K562 (cell line): ENCODE data around the gene TTBK2. TPM values are rescaled to one million over a fixed set of nuclear protein-coding genes. Genes with fewer than 3 reads are reported as not detected.

Source experiments
- ATAC-seq: fragments of 200-7000 bp; cut with Tn5 transposase; 3 replicates; pipeline ENCODE4 v1.9.1; 2020; ENCODE audit warnings: moderate library complexity
- BruUV-seq: library from RNA; stranded (reverse); fragments of 400-500 nt; replicated peaks from 2 replicates; lab custom pipeline; 2021; lab: Mats Ljungman, UMichigan
- CTCF ChIA-PET: fragments of 300-600 bp; formaldehyde crosslinking; extraction: SDS; loops from one replicate; lab custom pipeline; 2021; ENCODE audit warnings: low intra/inter-chr PET ratio; lab: Yijun Ruan, JAX
- POLR2A ChIA-PET: fragments of 300-600, 350-650 bp; sonication (Branson Sonifier 250); formaldehyde crosslinking; extraction: SDS; loops from one replicate; lab custom pipeline; 2021; ENCODE audit warnings: antibody characterized with exemption, inconsistent platforms; lab: Yijun Ruan, JAX
- DNase-seq, 4 experiments: peaks; one replicate each; pipeline versions ENCODE4 v3.0.0 to v3.0.0-alpha.2; 2011 to 2018; ENCODE audit warnings: low spot score in 3 of 4, mixed read lengths in 3 of 4; ENCODE audit errors: extremely low read depth in 1 of 4
- FAIRE-seq: peaks from 2 replicates; lab custom pipeline; 2011; peaks lifted over from hg19 to GRCh38; lab: Jason Lieb, UNC
- H2AFZ ChIP-seq: 2 replicates; pipeline ENCODE4 v1.6.0; 2011; ENCODE audit warnings: low read depth, low read length, control low read depth, inconsistent platforms
- H3K27ac ChIP-seq: fragments of 200-600 bp; 3 replicates; pipeline ENCODE4 v1.8.0; 2011; ENCODE audit warnings: low read depth, mild to moderate bottlenecking, control low read depth, inconsistent platforms, low read length, moderate library complexity, mixed read lengths; ENCODE audit errors: extremely low read depth
- H3K27me3 ChIP-seq, 2 experiments: fragments of 300-600 bp in 1 of 2; 2 replicates in 1 of 2; 3 replicates in 1 of 2; pipeline versions ENCODE4 v1.6.0 to v1.8.0; 2011; ENCODE audit warnings: inconsistent platforms in 2 of 2, low read length in 2 of 2, mild to moderate bottlenecking in 1 of 2, mixed read lengths in 1 of 2, moderate library complexity in 1 of 2; ENCODE audit not compliant: control insufficient read depth in 2 of 2, insufficient read depth in 2 of 2
- H3K36me3 ChIP-seq: fragments of 300-600 bp; 3 replicates; pipeline ENCODE4 v1.8.0; 2011; ENCODE audit warnings: mild to moderate bottlenecking, low read length, inconsistent platforms; ENCODE audit not compliant: control insufficient read depth, insufficient read depth
- H3K4me1 ChIP-seq, 2 experiments: fragments of 200-600 bp in 1 of 2; replicated peaks in 1 of 2; 2 replicates in 1 of 2; 3 replicates in 1 of 2; pipeline versions ENCODE4 v1.5.1 to v1.8.0; 2011; ENCODE audit warnings: inconsistent platforms in 2 of 2, low read length in 2 of 2, mild to moderate bottlenecking in 1 of 2, mixed read lengths in 1 of 2, moderate library complexity in 1 of 2; ENCODE audit not compliant: control insufficient read depth in 2 of 2, insufficient read depth in 2 of 2
- H3K4me2 ChIP-seq: 2 replicates; pipeline ENCODE4 v1.6.1; 2011; ENCODE audit warnings: low read length, control low read depth, inconsistent platforms, mixed read lengths; ENCODE audit not compliant: insufficient read depth
- H3K4me3 ChIP-seq: fragments of 200-600 bp; sonication (generic), shearing (Covaris generic); 2 replicates; pipeline ENCODE4 v1.5.1; 2016; ENCODE audit warnings: control low read depth, inconsistent platforms
- H3K79me2 ChIP-seq: fragments of 200-600 bp; 3 replicates; pipeline ENCODE4 v1.8.0; 2011; ENCODE audit warnings: low read length, inconsistent platforms; ENCODE audit not compliant: control insufficient read depth, insufficient read depth
- H3K9ac ChIP-seq, 2 experiments: 2 replicates each; pipeline versions ENCODE4 v1.6.0 to v1.6.1; 2011; ENCODE audit warnings: low read depth in 2 of 2, low read length in 2 of 2, control low read depth in 1 of 2, inconsistent platforms in 1 of 2, mild to moderate bottlenecking in 1 of 2, mixed read lengths in 1 of 2; ENCODE audit not compliant: insufficient read depth in 1 of 2
- H3K9me1 ChIP-seq: one replicate; pipeline ENCODE4 v1.6.0; 2011; ENCODE audit warnings: inconsistent platforms, mild to moderate bottlenecking, low read length, moderate library complexity; ENCODE audit not compliant: control insufficient read depth, insufficient read depth
- H3K9me3 ChIP-seq: replicated peaks from 2 replicates; pipeline ENCODE4 v1.5.1; 2011; ENCODE audit warnings: low read depth, low read length, inconsistent platforms; ENCODE audit not compliant: control insufficient read depth, insufficient read depth
- H4K20me1 ChIP-seq: replicated peaks from 2 replicates; pipeline ENCODE4 v1.6.1; 2011; ENCODE audit warnings: low read length, inconsistent platforms, mixed read lengths; ENCODE audit not compliant: control insufficient read depth, insufficient read depth
- CHD1 ChIP-seq: fragments of 200-600 bp; sonication (generic); IDR thresholded peaks from one replicate; pipeline ENCODE4 v1.6.1; 2012; ENCODE audit warnings: mild to moderate bottlenecking, moderate library complexity, low read length, inconsistent platforms
- RBBP5 ChIP-seq: fragments of 200-600 bp; sonication (generic); IDR thresholded peaks from 2 replicates; pipeline ENCODE4 v1.6.1; 2012; ENCODE audit warnings: borderline replicate concordance, mild to moderate bottlenecking, low read length, control low read depth, inconsistent platforms; ENCODE audit not compliant: insufficient read depth, poor library complexity, severe bottlenecking
- RBM15 ChIP-seq: fragments of 200-400 bp; formaldehyde crosslinking; IDR thresholded peaks from 2 replicates; pipeline ENCODE4 v1.6.1; 2018; ENCODE audit warnings: mild to moderate bottlenecking, low read length, moderate library complexity; ENCODE audit not compliant: insufficient read depth
- TSHZ1 ChIP-seq: fragments of 250-450 bp; sonication (Bioruptor Pico); IDR thresholded peaks from 2 replicates; pipeline ENCODE4 v1.4.0; 2020; ENCODE audit warnings: mild to moderate bottlenecking, moderate library complexity
- ZBTB7A ChIP-seq: IDR thresholded peaks from 2 replicates; pipeline ENCODE4 v1.6.1; 2011; ENCODE audit warnings: low read depth, mild to moderate bottlenecking, low read length, moderate library complexity, borderline replicate concordance; ENCODE audit not compliant: control insufficient read depth
- ZNF212 ChIP-seq: fragments of 450-650 bp; formaldehyde crosslinking; IDR thresholded peaks from 2 replicates; pipeline ENCODE4 v1.4.0; 2020; ENCODE audit warnings: mild to moderate bottlenecking
- ZNF586 ChIP-seq: fragments of 450-650 bp; formaldehyde crosslinking; conservative IDR thresholded peaks from 2 replicates; pipeline ENCODE4 v1.4.0; 2020; ENCODE audit warnings: mild to moderate bottlenecking, moderate library complexity
- ZNF668 ChIP-seq: fragments of 250-450 bp; sonication (Bioruptor Pico); IDR thresholded peaks from 2 replicates; pipeline ENCODE4 v1.8.0; 2022; ENCODE audit warnings: mild to moderate bottlenecking, inconsistent platforms
- WGBS: fragments of 100-300 bp; shearing (Covaris generic); methylation state at CpG from one replicate; pipeline ENCODE4 v1.1.6; 2016; ENCODE audit warnings: low coverage, mixed read lengths; ENCODE audit not compliant: insufficient coverage; ENCODE audit errors: missing lambda C conversion rate; 5-methylcytosine and 5-hydroxymethylcytosine counted together
- in situ Hi-C: fragments of 300-500 bp; cut with MboI; formaldehyde crosslinking; loops from 4 replicates; pipeline ENCODE4 v1.15.0; 2018; ENCODE audit warnings: inconsistent platforms, mixed read lengths
- intact Hi-C: fragments of 100-400 bp; cut with micrococcal nuclease; formaldehyde crosslinking; loops from 2 replicates; pipeline ENCODE4 v1.14.2; 2022
- polyA plus RNA-seq, 8 experiments: library from polyadenylated mRNA; depleted of rRNA in 4 of 8; stranded (reverse) in 5 of 8; unstranded in 3 of 8; fragments of >200 nt; fragmentation: Nextera tagmentation in 2 of 8; fragmentation: Illumina TruSeq in 1 of 8; extraction: Ambion mirVana in 2 of 8; extraction: Trizol in 1 of 8; gene quantifications; 2 replicates each; pipeline versions ENCODE4 v1.2.1 to v1.2.3, GENCODE V29; 2011 to 2014; ENCODE audit warnings: inconsistent platforms in 1 of 8, missing spikeins in 1 of 8
- total RNA-seq, 7 experiments: library from RNA; depleted of rRNA in 6 of 7; stranded (reverse); fragments of >200 nt in 6 of 7; fragmentation: Illumina TruSeq in 2 of 7; extraction: Trizol in 2 of 7; gene quantifications; 2 replicates each; pipeline versions ENCODE4 v1.2.1 to v1.2.3, GENCODE V29; 2011 to 2021; ENCODE audit warnings: low replicate concordance in 1 of 7
- TF ChIP-seq, protein P1 (sequence below): fragments of 150-350 bp; IDR thresholded peaks from 2 replicates; pipeline ENCODE4 v1.6.1; 2014; ENCODE audit warnings: low read depth, mild to moderate bottlenecking, low read length, borderline replicate concordance
- TF ChIP-seq, protein P2 (sequence below): fragments of 250-450 bp; sonication (Bioruptor Pico); IDR thresholded peaks from 2 replicates; pipeline ENCODE4 v1.8.0; 2021; ENCODE audit warnings: moderate library complexity, mild to moderate bottlenecking, inconsistent platforms
- TF ChIP-seq, protein P3 (sequence below): fragments of 450-650 bp; conservative IDR thresholded peaks from 2 replicates; pipeline ENCODE4 v1.6.1; 2016; ENCODE audit warnings: missing genetic modification characterization, low read depth, mild to moderate bottlenecking, control low read depth, missing compliant biosample characterization

TTBK2 gene
- total and polyA plus RNA-seq, 9 of the 15 experiments (the other 6 are each of a cell fraction or from before 2014, with no cell fraction given) = 0.89 to 8.0 (median 4.8) TPM

DNA sequence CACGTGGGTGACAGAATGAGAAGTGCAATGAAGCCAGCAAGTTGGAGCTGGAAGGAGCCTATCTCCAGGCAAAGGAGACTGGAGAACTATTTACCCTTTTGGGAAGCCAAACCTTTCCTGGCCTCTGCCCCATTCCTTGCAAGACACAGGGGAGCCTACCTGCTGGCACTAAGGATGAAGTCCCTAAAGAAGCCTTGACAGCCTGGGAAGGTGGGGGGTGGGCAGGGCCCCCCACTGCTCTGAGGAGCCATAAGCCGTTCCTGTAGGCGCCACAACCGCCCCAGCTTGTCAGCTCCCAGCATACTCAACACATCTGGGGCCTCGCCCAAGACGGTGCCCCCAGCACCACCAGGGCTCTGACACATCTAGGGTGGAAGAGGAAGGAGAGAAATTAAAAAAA is 189.1 kb downstream of the TTBK2 start:
- Histone ChIP-seq H3K4me1 (peaks cover 5 to 18% of the 10 kb centered on the region in 2 experiments; a peak in 4 of 5 replicates), H3K27ac (no peak overlapping the region), H3K79me2 (peaks cover 15% of the 10 kb centered on the region), H3K36me3 (peaks cover 91% of the 10 kb centered on the region), H3K9me1 (no peaks in the 10 kb centered on the region), H3K9ac (no peak overlapping the region), H4K20me1 (peaks cover 4% of the 10 kb centered on the region; the same call in 1 of the 2 replicates), H3K9me3 (no peaks in the 10 kb centered on the region), H3K4me2 (no peak overlapping the region), H2AFZ (no peak overlapping the region), H3K4me3 (no peak overlapping the region), H3K27me3 (no peaks in the 10 kb centered on the region)
- ChIA-PET POLR2A (interaction anchor here (0.6 to 1.0 kb wide), 3 partner anchors 8 to 209 kb away, joined by 3 read pairs; no protein-coding TSS in a partner anchor), CTCF (no interaction called here)
- ATAC-seq (no peak), FAIRE-seq (no peak), DNase-seq (no peak)
- 86% methylated on average over 5 of the region's 6 CpGs for WGBS
- intact Hi-C loops = no loop called here
- BruUV-seq = no TSS peak
- in situ Hi-C loops = no loop called here
- TF ChIP-seq RBBP5 (no peak), ZNF668 (CRISPR knock-in tag) (no peak), ZNF212 (no peak), TSHZ1 (CRISPR knock-in tag) (no peak), CHD1 (no peak), ZNF586 (CRISPR knock-in tag) (no peak), ZBTB7A (no peak), RBM15 (no peak)
- TF ChIP-seq, protein P1, sequence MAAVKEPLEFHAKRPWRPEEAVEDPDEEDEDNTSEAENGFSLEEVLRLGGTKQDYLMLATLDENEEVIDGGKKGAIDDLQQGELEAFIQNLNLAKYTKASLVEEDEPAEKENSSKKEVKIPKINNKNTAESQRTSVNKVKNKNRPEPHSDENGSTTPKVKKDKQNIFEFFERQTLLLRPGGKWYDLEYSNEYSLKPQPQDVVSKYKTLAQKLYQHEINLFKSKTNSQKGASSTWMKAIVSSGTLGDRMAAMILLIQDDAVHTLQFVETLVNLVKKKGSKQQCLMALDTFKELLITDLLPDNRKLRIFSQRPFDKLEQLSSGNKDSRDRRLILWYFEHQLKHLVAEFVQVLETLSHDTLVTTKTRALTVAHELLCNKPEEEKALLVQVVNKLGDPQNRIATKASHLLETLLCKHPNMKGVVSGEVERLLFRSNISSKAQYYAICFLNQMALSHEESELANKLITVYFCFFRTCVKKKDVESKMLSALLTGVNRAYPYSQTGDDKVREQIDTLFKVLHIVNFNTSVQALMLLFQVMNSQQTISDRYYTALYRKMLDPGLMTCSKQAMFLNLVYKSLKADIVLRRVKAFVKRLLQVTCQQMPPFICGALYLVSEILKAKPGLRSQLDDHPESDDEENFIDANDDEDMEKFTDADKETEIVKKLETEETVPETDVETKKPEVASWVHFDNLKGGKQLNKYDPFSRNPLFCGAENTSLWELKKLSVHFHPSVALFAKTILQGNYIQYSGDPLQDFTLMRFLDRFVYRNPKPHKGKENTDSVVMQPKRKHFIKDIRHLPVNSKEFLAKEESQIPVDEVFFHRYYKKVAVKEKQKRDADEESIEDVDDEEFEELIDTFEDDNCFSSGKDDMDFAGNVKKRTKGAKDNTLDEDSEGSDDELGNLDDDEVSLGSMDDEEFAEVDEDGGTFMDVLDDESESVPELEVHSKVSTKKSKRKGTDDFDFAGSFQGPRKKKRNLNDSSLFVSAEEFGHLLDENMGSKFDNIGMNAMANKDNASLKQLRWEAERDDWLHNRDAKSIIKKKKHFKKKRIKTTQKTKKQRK = no peak
- TF ChIP-seq, protein P2, sequence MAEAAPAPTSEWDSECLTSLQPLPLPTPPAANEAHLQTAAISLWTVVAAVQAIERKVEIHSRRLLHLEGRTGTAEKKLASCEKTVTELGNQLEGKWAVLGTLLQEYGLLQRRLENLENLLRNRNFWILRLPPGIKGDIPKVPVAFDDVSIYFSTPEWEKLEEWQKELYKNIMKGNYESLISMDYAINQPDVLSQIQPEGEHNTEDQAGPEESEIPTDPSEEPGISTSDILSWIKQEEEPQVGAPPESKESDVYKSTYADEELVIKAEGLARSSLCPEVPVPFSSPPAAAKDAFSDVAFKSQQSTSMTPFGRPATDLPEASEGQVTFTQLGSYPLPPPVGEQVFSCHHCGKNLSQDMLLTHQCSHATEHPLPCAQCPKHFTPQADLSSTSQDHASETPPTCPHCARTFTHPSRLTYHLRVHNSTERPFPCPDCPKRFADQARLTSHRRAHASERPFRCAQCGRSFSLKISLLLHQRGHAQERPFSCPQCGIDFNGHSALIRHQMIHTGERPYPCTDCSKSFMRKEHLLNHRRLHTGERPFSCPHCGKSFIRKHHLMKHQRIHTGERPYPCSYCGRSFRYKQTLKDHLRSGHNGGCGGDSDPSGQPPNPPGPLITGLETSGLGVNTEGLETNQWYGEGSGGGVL (CRISPR knock-in tag) = no peak
- TF ChIP-seq, protein P3, sequence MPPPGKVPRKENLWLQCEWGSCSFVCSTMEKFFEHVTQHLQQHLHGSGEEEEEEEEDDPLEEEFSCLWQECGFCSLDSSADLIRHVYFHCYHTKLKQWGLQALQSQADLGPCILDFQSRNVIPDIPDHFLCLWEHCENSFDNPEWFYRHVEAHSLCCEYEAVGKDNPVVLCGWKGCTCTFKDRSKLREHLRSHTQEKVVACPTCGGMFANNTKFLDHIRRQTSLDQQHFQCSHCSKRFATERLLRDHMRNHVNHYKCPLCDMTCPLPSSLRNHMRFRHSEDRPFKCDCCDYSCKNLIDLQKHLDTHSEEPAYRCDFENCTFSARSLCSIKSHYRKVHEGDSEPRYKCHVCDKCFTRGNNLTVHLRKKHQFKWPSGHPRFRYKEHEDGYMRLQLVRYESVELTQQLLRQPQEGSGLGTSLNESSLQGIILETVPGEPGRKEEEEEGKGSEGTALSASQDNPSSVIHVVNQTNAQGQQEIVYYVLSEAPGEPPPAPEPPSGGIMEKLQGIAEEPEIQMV (tag) = no peak
